RCC 7860 (cell line): ENCODE data around the gene RTN4RL2.

Experiments
- DNase-seq: peaks from one replicate; pipeline ENCODE4 v3.0.0-alpha.2; 2015; ENCODE audit warnings: low spot score
- FAIRE-seq: peaks from 2 replicates; lab custom pipeline; 2012; peaks lifted over from hg19 to GRCh38; lab: Jason Lieb, UNC

The RTN4RL2 gene

GRCh38 chr11:57479911-57480310 lies 19.6 kb downstream of the RTN4RL2 start:
- DNase-seq = no peak
- FAIRE-seq = no peak

- FAIRE-seq (no peak), DNase-seq (peak; percentile 17)
These were observed 20.2 kb downstream of the RTN4RL2 start for GRCh38 chr11:57480409-57481137.

- no peak for FAIRE-seq
- DNase-seq = no peak
These were observed 21.0 kb downstream of the RTN4RL2 start for GRCh38 chr11:57481315-57481714.

GRCh38 chr11:57481915-57482781 lies 21.8 kb downstream of the RTN4RL2 start:
- FAIRE-seq (no peak), DNase-seq (no peak)

- DNase-seq (no peak), FAIRE-seq (no peak)
These were observed 22.6 kb downstream of the RTN4RL2 start for GRCh38 chr11:57482782-57483561.

GRCh38 chr11:57483562-57483918 lies 23.2 kb downstream of the RTN4RL2 start:
- FAIRE-seq = no peak
- no peak for DNase-seq

- no peak for DNase-seq
- no peak for FAIRE-seq
These were observed 23.9 kb downstream of the RTN4RL2 start for GRCh38 chr11:57484141-57484710.

- no peak for FAIRE-seq
- DNase-seq = no peak
These were observed 25.1 kb downstream of the RTN4RL2 start for GRCh38 chr11:57485217-57485990.

GRCh38 chr11:57487021-57487778 lies 26.9 kb downstream of the RTN4RL2 start:
- no peak for DNase-seq
- no peak for FAIRE-seq

- no peak for DNase-seq
- no peak for FAIRE-seq
These were observed 27.8 kb downstream of the RTN4RL2 start for GRCh38 chr11:57487920-57488659.

- FAIRE-seq (no peak), DNase-seq (no peak)
These were observed 30.3 kb downstream of the RTN4RL2 start for GRCh38 chr11:57490456-57491248.

GRCh38 chr11:57491371-57492061 lies 31.2 kb downstream of the RTN4RL2 start:
- FAIRE-seq = no peak
- DNase-seq = no peak

GRCh38 chr11:57493507-57494503 lies 33.5 kb downstream of the RTN4RL2 start:
- DNase-seq (peak; percentile 12), FAIRE-seq (no peak)

GRCh38 chr11:57496109-57496820 lies 35.9 kb downstream of the RTN4RL2 start:
- DNase-seq (no peak), FAIRE-seq (no peak)
